Subcutaneous preadipocyte (primary cell): ENCODE data around the gene PLA2G4D. TPM values are rescaled to one million over a fixed set of nuclear protein-coding genes. Genes with fewer than 3 reads are reported as not detected.

Experiments
- total RNA-seq: library from RNA; depleted of rRNA; stranded (reverse); fragments of >200 nt; gene quantifications from 2 replicates; pipeline ENCODE4 v1.2.3, GENCODE V29; 2012

The PLA2G4D gene, protein sequence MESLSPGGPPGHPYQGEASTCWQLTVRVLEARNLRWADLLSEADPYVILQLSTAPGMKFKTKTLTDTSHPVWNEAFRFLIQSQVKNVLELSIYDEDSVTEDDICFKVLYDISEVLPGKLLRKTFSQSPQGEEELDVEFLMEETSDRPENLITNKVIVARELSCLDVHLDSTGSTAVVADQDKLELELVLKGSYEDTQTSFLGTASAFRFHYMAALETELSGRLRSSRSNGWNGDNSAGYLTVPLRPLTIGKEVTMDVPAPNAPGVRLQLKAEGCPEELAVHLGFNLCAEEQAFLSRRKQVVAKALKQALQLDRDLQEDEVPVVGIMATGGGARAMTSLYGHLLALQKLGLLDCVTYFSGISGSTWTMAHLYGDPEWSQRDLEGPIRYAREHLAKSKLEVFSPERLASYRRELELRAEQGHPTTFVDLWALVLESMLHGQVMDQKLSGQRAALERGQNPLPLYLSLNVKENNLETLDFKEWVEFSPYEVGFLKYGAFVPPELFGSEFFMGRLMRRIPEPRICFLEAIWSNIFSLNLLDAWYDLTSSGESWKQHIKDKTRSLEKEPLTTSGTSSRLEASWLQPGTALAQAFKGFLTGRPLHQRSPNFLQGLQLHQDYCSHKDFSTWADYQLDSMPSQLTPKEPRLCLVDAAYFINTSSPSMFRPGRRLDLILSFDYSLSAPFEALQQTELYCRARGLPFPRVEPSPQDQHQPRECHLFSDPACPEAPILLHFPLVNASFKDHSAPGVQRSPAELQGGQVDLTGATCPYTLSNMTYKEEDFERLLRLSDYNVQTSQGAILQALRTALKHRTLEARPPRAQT
- total RNA-seq, result not detected in 2 replicates

DNA sequence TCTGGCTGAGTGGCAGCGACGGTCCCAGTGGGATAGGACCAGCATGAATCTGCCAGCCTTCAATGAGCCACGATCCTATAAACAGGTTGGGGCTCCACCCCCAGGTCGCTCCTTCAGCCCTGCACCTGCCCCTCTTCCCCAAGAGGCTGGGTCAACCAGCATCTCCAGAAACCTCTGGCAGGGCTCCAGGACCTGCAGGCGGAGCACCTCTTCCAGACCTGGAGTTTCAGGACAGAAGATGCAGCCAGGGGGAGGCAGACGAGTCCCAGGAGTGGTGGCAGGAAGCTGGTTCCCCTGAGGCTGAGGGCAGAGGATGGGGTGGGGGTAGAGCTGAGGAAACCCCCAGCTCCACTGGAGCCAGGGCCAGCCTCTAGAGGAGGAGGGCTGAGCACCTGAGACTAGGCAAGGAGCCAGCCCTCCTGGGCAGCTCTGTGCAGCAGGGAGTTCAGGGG is at the start of gene PLA2G4D:
Gene PLA2G4D (minus strand): TSS at position 51 of the 452 bp plus-strand sequence. CDS start 103 bp downstream, outside the sequence.

DNA sequence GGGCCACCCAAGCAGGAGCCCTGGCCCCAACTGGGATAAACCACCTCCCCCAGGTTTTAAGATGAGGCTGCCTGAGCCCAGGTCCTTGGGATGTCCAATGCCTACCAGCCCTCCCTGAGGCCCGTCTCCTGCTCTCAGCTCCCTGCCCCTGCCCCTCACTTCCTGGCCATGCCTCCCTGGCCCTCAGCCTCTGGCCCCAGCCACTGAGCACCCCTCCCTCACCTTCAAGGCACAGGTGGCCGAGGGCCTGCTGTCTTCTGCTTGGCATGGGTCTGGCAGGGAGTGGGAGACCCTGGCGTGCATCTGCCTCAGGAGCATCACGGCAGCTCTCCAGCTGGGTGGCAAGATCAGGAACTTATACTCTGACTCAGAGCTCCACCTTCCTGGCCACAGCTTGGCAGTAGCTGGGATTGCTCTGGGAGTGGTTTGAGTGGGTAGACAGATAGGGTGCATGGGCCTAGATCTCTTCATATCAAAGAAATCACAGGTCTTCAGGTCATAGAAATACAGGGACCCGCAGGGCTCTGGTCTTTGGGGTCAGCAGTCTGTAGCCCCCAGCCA is 73.6 kb downstream of the PLA2G4D start, which contains the start of gene PLA2G4E:
Gene PLA2G4E (minus strand): TSS at position 330 of the 561 bp plus-strand sequence. CDS start 12 bp downstream, at position 318.

Other genes starting within 250 kb of the PLA2G4D start
- under 0.01 and 0.20 TPM in 2 replicates for gene SPTBN5, start 200.5 kb downstream of the PLA2G4D start, total RNA-seq
- 9.2 and 20.3 TPM in 2 replicates for gene EHD4, start 122.0 kb downstream of the PLA2G4D start, total RNA-seq
- gene PLA2G4E, start 73.5 kb downstream of the PLA2G4D start, total RNA-seq, result not detected in 2 replicates
- not detected in 2 replicates for gene PLA2G4F, start 62.1 kb upstream of the PLA2G4D start, total RNA-seq
- gene VPS39, start 113.7 kb upstream of the PLA2G4D start, total RNA-seq, result 42.3 and 42.4 TPM in 2 replicates
- 17.6 and 19.7 TPM in 2 replicates for gene GANC, start 178.6 kb upstream of the PLA2G4D start, total RNA-seq
- gene TMEM87A, start 178.9 kb upstream of the PLA2G4D start, total RNA-seq, result 43.4 and 51.0 TPM in 2 replicates